Measurements from ENCODE around the gene APC. TPM values are rescaled to one million over a fixed set of nuclear protein-coding genes. Genes with fewer than 3 reads are reported as not detected.
A peak's percentile ranks its signal among the peaks of the same experiment; 100 is the strongest.

The APC gene
- total and polyA plus RNA-seq, 12 donors: 3.1 to 47.6 (median 36.6) TPM

DNA sequence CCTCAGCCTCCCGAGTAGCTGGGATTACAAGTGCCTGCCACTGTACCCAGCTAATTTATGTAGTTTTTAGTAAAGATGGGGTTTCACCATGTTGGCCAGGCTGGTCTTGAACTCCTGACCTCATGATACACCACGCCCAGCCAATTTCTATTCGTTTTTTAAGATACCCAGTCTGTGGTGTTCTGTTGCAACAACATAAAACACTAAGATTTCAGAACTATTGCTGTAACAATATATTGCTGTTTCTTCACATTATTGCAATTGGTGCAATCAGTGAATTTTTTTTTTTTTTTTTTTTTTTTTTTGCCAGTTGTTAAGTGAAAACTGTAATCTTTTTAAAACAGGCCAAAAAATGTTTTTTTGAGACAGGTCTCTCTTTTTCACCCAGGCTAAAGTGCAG is 133.3 kb downstream of the APC start:
- no peak overlapping the region for H3K27ac ChIP-seq
- WGBS, 2 donors: 62 to 65% methylated on average over 3 of the region's 3 CpGs
- no peak overlapping the region for H3K4me3 ChIP-seq
- TF ChIP-seq CTCF (IDR thresholded peaks at IDR 0.05): no peak
- H3K27me3 ChIP-seq: no peaks in the 10 kb centered on the region
- intact Hi-C loops (cut with DNase I): no loop called here
- ATAC-seq: no peak
- no peak for DNase-seq
- H3K4me1 ChIP-seq: no peaks in the 10 kb centered on the region
- no peaks in the 10 kb centered on the region for H3K9me3 ChIP-seq
- peaks cover 0 to 91% (median 35%) of the 10 kb centered on the region in 9 donors for H3K36me3 ChIP-seq

GRCh38 chr5:112876362-112876761 is 138.7 kb downstream of the APC start:
- Histone ChIP-seq H3K4me1 (peaks cover 0 to 34% (median 11%) of the 10 kb centered on the region in 9 donors), H3K36me3 (peaks cover 0 to 88% (median 16%) of the 10 kb centered on the region in 9 donors), H3K27me3 (no peaks in the 10 kb centered on the region), H3K4me3 (no peak overlapping the region), H3K27ac (no peak overlapping the region), H3K9me3 (no peaks in the 10 kb centered on the region)
- no peak for TF ChIP-seq CTCF (IDR thresholded peaks at IDR 0.05)
- WGBS, 2 donors: 62 to 63% methylated on average over 2 of the region's 2 CpGs
- DNase-seq (no peak), ATAC-seq (no peak)
- intact Hi-C loops (cut with DNase I): no loop called here

DNA sequence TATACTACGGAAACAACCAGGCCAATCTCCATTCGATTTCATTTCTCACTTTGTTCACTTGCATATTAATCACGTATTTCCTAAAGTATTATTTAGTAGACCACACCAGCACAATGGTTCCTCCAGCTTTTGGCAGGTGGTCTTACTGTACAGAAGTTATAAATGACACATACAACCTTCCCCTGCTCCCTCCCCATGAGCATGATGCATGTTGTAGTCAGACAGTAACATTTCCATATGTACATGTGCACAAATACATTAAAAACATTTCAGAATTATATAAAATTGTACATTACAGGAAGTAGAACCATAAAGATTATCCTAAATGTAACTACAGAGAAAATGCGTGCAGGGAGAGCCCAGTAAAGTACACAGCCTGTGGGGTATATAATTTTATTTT is 140.4 kb downstream of the APC start:
- intact Hi-C loops (cut with DNase I): no loop called here
- Histone ChIP-seq H3K27me3 (no peaks in the 10 kb centered on the region), H3K4me1 (peaks cover 0 to 38% (median 11%) of the 10 kb centered on the region in 9 donors), H3K27ac (peak overlapping the region in 1 of 10 donors; percentile 45), H3K9me3 (no peaks in the 10 kb centered on the region), H3K36me3 (peaks cover 0 to 95% (median 28%) of the 10 kb centered on the region in 9 donors), H3K4me3 (no peak overlapping the region)
- DNase-seq: no peak
- ATAC-seq: no peak
- TF ChIP-seq CTCF (IDR thresholded peaks at IDR 0.05): no peak
- 65 to 67% methylated on average over 4 of the region's 4 CpGs for WGBS, 2 donors

DNA sequence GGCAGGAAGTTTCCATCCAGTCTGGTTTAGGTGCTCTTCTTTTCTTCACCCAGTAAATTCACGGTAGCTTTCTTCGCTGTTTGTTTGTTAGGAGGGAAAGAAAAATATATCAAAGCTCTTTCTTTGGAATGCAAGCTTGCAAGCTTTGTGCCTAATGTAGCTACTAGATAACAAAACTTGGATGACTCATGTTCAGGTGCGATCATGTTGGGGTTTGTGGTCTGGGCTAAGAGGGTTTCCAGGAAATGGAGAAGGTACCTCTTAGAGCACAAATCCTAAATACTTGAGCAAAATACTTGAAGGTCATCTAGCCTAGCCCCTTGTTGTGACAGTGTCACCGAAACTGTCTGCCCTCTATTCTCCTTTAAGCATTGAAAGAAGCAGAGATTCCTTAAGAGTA is 141.1 kb downstream of the APC start:
- intact Hi-C loops (cut with DNase I): no loop called here
- no peak for ATAC-seq
- H3K4me3 ChIP-seq: no peak overlapping the region
- peaks cover 0 to 97% (median 28%) of the 10 kb centered on the region in 9 donors for H3K36me3 ChIP-seq
- no peak for TF ChIP-seq CTCF (IDR thresholded peaks at IDR 0.05)
- no peaks in the 10 kb centered on the region for H3K27me3 ChIP-seq
- H3K9me3 ChIP-seq: no peaks in the 10 kb centered on the region
- WGBS, 2 donors: 62 to 63% methylated on average over 4 of the region's 4 CpGs
- no peak for DNase-seq
- peak overlapping the region in 5 of 10 donors; percentile 10 to 45 (median 25) for H3K27ac ChIP-seq
- peaks cover 0 to 44% (median 16%) of the 10 kb centered on the region in 9 donors for H3K4me1 ChIP-seq

Measured in heart right ventricle (tissue), 16 donors.